Ovary (tissue), 9 donors: ENCODE results near the gene NELL1. TPM values are rescaled to one million over a fixed set of nuclear protein-coding genes. Genes with fewer than 3 reads are reported as not detected.

Experiments
- DNase-seq, 5 donors: peaks; one replicate each; pipeline ENCODE4 v3.0.0-alpha.2; 2019 to 2020
- H3K27ac ChIP-seq, 2 donors: fragments of 200-600 bp; one replicate each; pipeline versions ENCODE4 v1.5.1 to v1.8.0; 2019 to 2022
- H3K27me3 ChIP-seq: fragments of 200-600 bp; one replicate; pipeline ENCODE4 v1.8.0; 2022
- H3K36me3 ChIP-seq: fragments of 200-600 bp; sonication (generic); one replicate; pipeline ENCODE4 v1.5.1; 2019
- H3K4me1 ChIP-seq: one replicate; pipeline ENCODE4 v1.8.1; 2013; ENCODE audit warnings: mild to moderate bottlenecking, moderate library complexity; ENCODE audit not compliant: insufficient read depth
- H3K4me3 ChIP-seq: fragments of 200-600 bp; sonication (generic); one replicate; pipeline ENCODE4 v1.5.1; 2017
- H3K9me3 ChIP-seq, 2 donors: fragments of 200-600 bp in 1 of 2; sonication (generic) in 1 of 2; one replicate each; pipeline versions ENCODE4 v1.5.1 to v1.8.1; 2013 to 2019; ENCODE audit warnings: mild to moderate bottlenecking in 1 of 2, moderate library complexity in 1 of 2
- EP300 ChIP-seq: sonication (generic); formaldehyde crosslinking; IDR thresholded peaks from one replicate; pipeline ENCODE4 v1.6.1; 2017; ENCODE audit warnings: antibody characterized with exemption
- POLR2A ChIP-seq: fragments of 450-650 bp; IDR thresholded peaks from one replicate; pipeline ENCODE4 v1.6.1; 2017; ENCODE audit warnings: antibody characterized with exemption, mild to moderate bottlenecking, moderate library complexity
- WGBS, 3 donors: extraction: QIAGEN DNeasy Blood & Tissue Kit in 1 of 3; methylation state at CpG; one replicate each; pipeline versions ENCODE4 v1.1.5 to v1.1.7; 2013 to 2017; 5-methylcytosine and 5-hydroxymethylcytosine counted together
- intact Hi-C, 4 donors: fragments of 100-400 bp; cut with DNase I; formaldehyde crosslinking; loops; one replicate each; pipeline versions ENCODE4 v1.11.0 to v1.15.1; 2022 to 2023
- polyA plus RNA-seq, 2 donors: library from polyadenylated mRNA; stranded (reverse); fragments of 200-250 nt in 1 of 2; fragments of 350-450 nt in 1 of 2; fragmentation: Illumina TruSeq in 1 of 2; extraction: RNeasy Lipid Tissue Mini Kit (QIAGEN cat#74804) in 1 of 2; gene quantifications; one replicate each; pipeline ENCODE4 v1.2.3, GENCODE V29; 2013 to 2014
- total RNA-seq, 7 donors: library from RNA; depleted of rRNA in 2 of 7; stranded (reverse); fragments of >200 nt in 2 of 7; fragmentation: NEBNext Ultra II Directional in 3 of 7; extraction: Animal tissue kit (Norgen Biotek cat#: 25700) in 3 of 7; gene quantifications; one replicate each; pipeline versions ENCODE4 v1.1.0 to v1.2.4, GENCODE V29; 2016 to 2023
- TF ChIP-seq, protein P1 (sequence below), 3 donors: fragments of 450-650 bp in 2 of 3; fragments of 200-600 bp in 1 of 3; IDR thresholded peaks; one replicate each; pipeline versions ENCODE4 v1.5.1 to v1.8.0; 2016 to 2022; ENCODE audit warnings: antibody characterized with exemption in 3 of 3, mild to moderate bottlenecking in 1 of 3
- donor health status: DM: no; HTN: no; CAD: no; lungs with moderate emphysema.
- donor health status: DM: no; HTN: no; CAD: no.
- donor health status: Bipolar disorder and iron deficiency.
- donor health status: DM: yes; HTN: yes; CAD: no.
- donor health status: DM: no; HTN: no; CAD: no.
- donor health status: DM: yes; HTN: yes; CAD: no.

Gene NELL1
- total and polyA plus RNA-seq, 9 donors, result 0.21 to 0.43 (median 0.36) TPM; not detected in 5

GRCh38 chr11:21429401-21429800 is 760.0 kb downstream of the NELL1 start:
- intact Hi-C loops, result no loop called here
- TF ChIP-seq POLR2A, result no peak
- TF ChIP-seq EP300, result no peak
- TF ChIP-seq, protein P1, sequence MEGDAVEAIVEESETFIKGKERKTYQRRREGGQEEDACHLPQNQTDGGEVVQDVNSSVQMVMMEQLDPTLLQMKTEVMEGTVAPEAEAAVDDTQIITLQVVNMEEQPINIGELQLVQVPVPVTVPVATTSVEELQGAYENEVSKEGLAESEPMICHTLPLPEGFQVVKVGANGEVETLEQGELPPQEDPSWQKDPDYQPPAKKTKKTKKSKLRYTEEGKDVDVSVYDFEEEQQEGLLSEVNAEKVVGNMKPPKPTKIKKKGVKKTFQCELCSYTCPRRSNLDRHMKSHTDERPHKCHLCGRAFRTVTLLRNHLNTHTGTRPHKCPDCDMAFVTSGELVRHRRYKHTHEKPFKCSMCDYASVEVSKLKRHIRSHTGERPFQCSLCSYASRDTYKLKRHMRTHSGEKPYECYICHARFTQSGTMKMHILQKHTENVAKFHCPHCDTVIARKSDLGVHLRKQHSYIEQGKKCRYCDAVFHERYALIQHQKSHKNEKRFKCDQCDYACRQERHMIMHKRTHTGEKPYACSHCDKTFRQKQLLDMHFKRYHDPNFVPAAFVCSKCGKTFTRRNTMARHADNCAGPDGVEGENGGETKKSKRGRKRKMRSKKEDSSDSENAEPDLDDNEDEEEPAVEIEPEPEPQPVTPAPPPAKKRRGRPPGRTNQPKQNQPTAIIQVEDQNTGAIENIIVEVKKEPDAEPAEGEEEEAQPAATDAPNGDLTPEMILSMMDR (IDR thresholded peaks at IDR 0.05), result no peak
- no peak for DNase-seq
- no peak overlapping the region for H3K4me3 ChIP-seq
- H3K9me3 ChIP-seq, result no peaks in the 10 kb centered on the region
- no peaks in the 10 kb centered on the region for H3K36me3 ChIP-seq
- no peaks in the 10 kb centered on the region for H3K4me1 ChIP-seq
- no peaks in the 10 kb centered on the region for H3K27me3 ChIP-seq
- H3K27ac ChIP-seq, result no peak overlapping the region

GRCh38 chr11:21430537-21430936 is 761.2 kb downstream of the NELL1 start:
- no peaks in the 10 kb centered on the region for H3K36me3 ChIP-seq
- DNase-seq, result no peak
- H3K27ac ChIP-seq, result no peak overlapping the region
- 76 to 80% (median 78%) methylated on average over 3 of the region's 3 CpGs for WGBS, 3 donors
- no peaks in the 10 kb centered on the region for H3K4me1 ChIP-seq
- H3K27me3 ChIP-seq, result no peaks in the 10 kb centered on the region
- no peak overlapping the region for H3K4me3 ChIP-seq
- intact Hi-C loops, result no loop called here
- no peaks in the 10 kb centered on the region for H3K9me3 ChIP-seq
- TF ChIP-seq POLR2A (no peak), EP300 (no peak)
- TF ChIP-seq, protein P1 (IDR thresholded peaks at IDR 0.05), result no peak

- intact Hi-C loops, result no loop called here
- 73 to 81% (median 80%) methylated on average over 2 of the region's 2 CpGs for WGBS, 3 donors
- H3K27ac ChIP-seq, result no peak overlapping the region
Observed at GRCh38 chr11:21446939-21447590, 777.7 kb downstream of the NELL1 start.

GRCh38 chr11:21447871-21448270 is 778.5 kb downstream of the NELL1 start:
- intact Hi-C loops, result no loop called here
- no peak for DNase-seq
- WGBS, 3 donors, result 79 to 83% (median 80%) methylated on average over 3 of the region's 3 CpGs
- Histone ChIP-seq H3K36me3 (no peaks in the 10 kb centered on the region), H3K27me3 (no peaks in the 10 kb centered on the region), H3K4me1 (no peaks in the 10 kb centered on the region), H3K4me3 (no peak overlapping the region), H3K27ac (no peak overlapping the region), H3K9me3 (no peaks in the 10 kb centered on the region)
- TF ChIP-seq, protein P1 (IDR thresholded peaks at IDR 0.05), result no peak
- TF ChIP-seq EP300 (no peak), POLR2A (no peak)

More at GRCh38 chr11:21446939-21447590, 777.7 kb downstream of the NELL1 start:
- DNase-seq, result no peak
- no peaks in the 10 kb centered on the region for H3K36me3 ChIP-seq
- H3K4me1 ChIP-seq, result no peaks in the 10 kb centered on the region
- no peak overlapping the region for H3K4me3 ChIP-seq
- no peaks in the 10 kb centered on the region for H3K27me3 ChIP-seq
- no peaks in the 10 kb centered on the region for H3K9me3 ChIP-seq
- no peak for TF ChIP-seq POLR2A
- TF ChIP-seq EP300, result no peak
- TF ChIP-seq, protein P1 (IDR thresholded peaks at IDR 0.05), result no peak
